HepG2 (cell line): ENCODE measurements around the gene XXYLT1. TPM values are rescaled to one million over a fixed set of nuclear protein-coding genes. Genes with fewer than 3 reads are reported as not detected.

Source experiments
- ATAC-seq: fragments of 200-7000 bp; cut with Tn5 transposase; 3 replicates; pipeline ENCODE4 v1.9.1; 2020; ENCODE audit warnings: mild to moderate bottlenecking, moderate library complexity
- BruUV-seq: library from RNA; stranded (reverse); fragments of 400-500 nt; replicated peaks from 2 replicates; lab custom pipeline; 2021; lab: Mats Ljungman, UMichigan
- CTCF ChIA-PET: fragments of 300-600 bp; formaldehyde crosslinking; extraction: SDS; loops from one replicate; lab custom pipeline; 2021; ENCODE audit warnings: low total read pairs, inconsistent platforms, low intra/inter-chr PET ratio; lab: Yijun Ruan, JAX
- POLR2A ChIA-PET: fragments of 350-600 bp; sonication (Branson Sonifier 250); formaldehyde crosslinking; loops from one replicate; lab custom pipeline; 2020; ENCODE audit warnings: antibody characterized with exemption, inconsistent platforms; lab: Yijun Ruan, JAX
- DNase-seq: peaks from one replicate; pipeline ENCODE4 v3.0.0-alpha.2; 2015; ENCODE audit warnings: low spot score
- FAIRE-seq: peaks from 3 replicates; lab custom pipeline; 2011; peaks lifted over from hg19 to GRCh38; lab: Jason Lieb, UNC
- H2AFZ ChIP-seq: one replicate; pipeline ENCODE4 v1.6.1; 2011; ENCODE audit warnings: low read length, inconsistent platforms
- H3K27ac ChIP-seq: fragments of 300-600 bp; 3 replicates; pipeline ENCODE4 v1.8.0; 2011; ENCODE audit warnings: mixed run types, mild to moderate bottlenecking, mixed read lengths, low read length, inconsistent platforms; ENCODE audit not compliant: insufficient read depth; ENCODE audit errors: extremely low read length
- H3K27me3 ChIP-seq, 2 experiments: fragments of 200-600 bp in 1 of 2; 2 replicates in 1 of 2; 3 replicates in 1 of 2; pipeline versions ENCODE4 v1.6.0 to v1.8.0; 2011; ENCODE audit warnings: low read length in 2 of 2, mild to moderate bottlenecking in 2 of 2, moderate library complexity in 2 of 2, inconsistent platforms in 1 of 2; ENCODE audit not compliant: insufficient read depth in 2 of 2, control insufficient read depth in 1 of 2
- H3K36me3 ChIP-seq, 2 experiments: fragments of 200-600 bp in 1 of 2; replicated peaks in 1 of 2; 2 replicates in 1 of 2; 3 replicates in 1 of 2; pipeline versions ENCODE4 v1.5.1 to v1.8.0; 2011; ENCODE audit warnings: low read length in 2 of 2, inconsistent platforms in 1 of 2; ENCODE audit not compliant: insufficient read depth in 2 of 2, control insufficient read depth in 1 of 2
- H3K4me1 ChIP-seq: 2 replicates; pipeline ENCODE4 v1.5.1; 2012; ENCODE audit warnings: low read length, inconsistent platforms; ENCODE audit not compliant: insufficient read depth
- H3K4me2 ChIP-seq: 2 replicates; pipeline ENCODE4 v1.6.0; 2011; ENCODE audit warnings: low read depth, low read length, inconsistent platforms
- H3K4me3 ChIP-seq, 3 experiments: fragments of 200-600 bp in 1 of 3; sonication (generic), shearing (Covaris generic) in 1 of 3; replicated peaks in 1 of 3; 2 replicates each; pipeline ENCODE4 v1.5.1; 2011 to 2016; ENCODE audit warnings: low read length in 3 of 3, inconsistent platforms in 2 of 3, low read depth in 2 of 3, mild to moderate bottlenecking in 2 of 3, control low read depth in 1 of 3, mixed read lengths in 1 of 3; ENCODE audit not compliant: insufficient read depth in 1 of 3
- H3K79me2 ChIP-seq: one replicate; pipeline ENCODE4 v1.6.1; 2011; ENCODE audit warnings: low read length, inconsistent platforms; ENCODE audit not compliant: insufficient read depth
- H3K9ac ChIP-seq: 2 replicates; pipeline ENCODE4 v1.6.0; 2011; ENCODE audit warnings: mild to moderate bottlenecking, low read depth, low read length, inconsistent platforms; ENCODE audit not compliant: insufficient read depth
- H3K9me3 ChIP-seq: 2 replicates; pipeline ENCODE4 v1.5.1; 2012; ENCODE audit warnings: mild to moderate bottlenecking, low read length
- H4K20me1 ChIP-seq: 2 replicates; pipeline ENCODE4 v1.6.0; 2011; ENCODE audit warnings: inconsistent platforms, mild to moderate bottlenecking, low read length, moderate library complexity; ENCODE audit not compliant: insufficient read depth
- CENPX ChIP-seq: sonication (generic); formaldehyde crosslinking; IDR thresholded peaks from 2 replicates; pipeline ENCODE4 v1.9.0; 2021; ENCODE audit warnings: mild to moderate bottlenecking, missing genetic modification reagents, moderate library complexity
- FLYWCH1 ChIP-seq: sonication (generic); formaldehyde crosslinking; IDR thresholded peaks from 2 replicates; pipeline ENCODE4 v1.8.1; 2023; ENCODE audit warnings: mild to moderate bottlenecking, missing genetic modification reagents
- GLI4 ChIP-seq: sonication (generic); formaldehyde crosslinking; IDR thresholded peaks from 2 replicates; pipeline ENCODE4 v1.5.1; 2020; ENCODE audit warnings: missing genetic modification reagents, mild to moderate bottlenecking, moderate library complexity, borderline replicate concordance
- HNF4A ChIP-seq: sonication (generic); formaldehyde crosslinking; IDR thresholded peaks from 2 replicates; pipeline ENCODE4 v1.4.0; 2020; ENCODE audit warnings: missing genetic modification reagents
- HNRNPLL ChIP-seq: fragments of 200-400 bp; formaldehyde crosslinking; IDR thresholded peaks from 2 replicates; pipeline ENCODE4 v1.6.1; 2017; ENCODE audit warnings: mild to moderate bottlenecking, low read depth, low read length; ENCODE audit not compliant: poor library complexity, severe bottlenecking
- LBX2 ChIP-seq: sonication (generic); formaldehyde crosslinking; IDR thresholded peaks from 2 replicates; pipeline ENCODE4 v1.5.0; 2020; ENCODE audit warnings: missing genetic modification reagents, mild to moderate bottlenecking, borderline replicate concordance
- PRDM15 ChIP-seq: sonication (generic); formaldehyde crosslinking; IDR thresholded peaks from 2 replicates; pipeline ENCODE4 v1.4.0; 2020; ENCODE audit warnings: missing genetic modification reagents
- RAD51 ChIP-seq: fragments of 450-650 bp; IDR thresholded peaks from 2 replicates; pipeline ENCODE4 v1.6.1; 2016; ENCODE audit warnings: borderline replicate concordance
- ZNF598 ChIP-seq: sonication (generic); formaldehyde crosslinking; IDR thresholded peaks from 2 replicates; pipeline ENCODE4 v1.5.1; 2020; ENCODE audit warnings: mild to moderate bottlenecking, missing genetic modification reagents, borderline replicate concordance
- WGBS: methylation state at CpG from one replicate; pipeline ENCODE4 v1.1.6; 2017; ENCODE audit warnings: low lambda C conversion rate; 5-methylcytosine and 5-hydroxymethylcytosine counted together
- in situ Hi-C: cut with HindIII; loops from 2 replicates; pipeline ENCODE4 v1.10.0; 2017; ENCODE audit warnings: low pct_unique_long_range_greater_than_20kb; ENCODE audit not compliant: extremely low pct_ligation_motif_present
- intact Hi-C: fragments of 100-400 bp; cut with micrococcal nuclease; formaldehyde crosslinking; loops from one replicate; pipeline ENCODE4 v1.10.0; 2022; ENCODE audit not compliant: unreplicated experiment
- polyA plus RNA-seq, 8 experiments: library from polyadenylated mRNA; depleted of rRNA in 3 of 8; stranded (reverse) in 7 of 8; unstranded in 1 of 8; fragments of >200 nt; fragmentation: Illumina TruSeq in 4 of 8; extraction: Trizol in 4 of 8; gene quantifications; 2 replicates each; pipeline versions ENCODE4 v1.2.1 to v1.2.3, GENCODE V29; 2011 to 2016; ENCODE audit warnings: low read depth in 4 of 8, missing spikeins in 1 of 8, mixed read lengths in 1 of 8; ENCODE audit not compliant: insufficient read depth in 1 of 8
- total RNA-seq, 5 experiments: library from RNA; depleted of rRNA; stranded (reverse); fragments of >200 nt; fragmentation: Illumina TruSeq; extraction: Trizol; gene quantifications; 2 replicates each; pipeline ENCODE4 v1.2.3, GENCODE V29; 2016; ENCODE audit warnings: low read depth in 1 of 5
- TF ChIP-seq, protein P1 (sequence below): sonication (generic); formaldehyde crosslinking; IDR thresholded peaks from 2 replicates; pipeline ENCODE4 v1.4.0; 2020; ENCODE audit warnings: missing genetic modification reagents

Gene XXYLT1
- total and polyA plus RNA-seq, 2 of the 13 experiments (the other 11 are each of a cell fraction or from before 2014, with no cell fraction given), result 17.7 to 19.0 TPM

GRCh38 chr3:195133013-195133412 is 137.9 kb downstream of the XXYLT1 start (continued):
- TF ChIP-seq PRDM15 (no peak), GLI4 (no peak), CENPX (no peak), HNRNPLL (no peak), FLYWCH1 (CRISPR knock-in tag) (no peak), HNF4A (CRISPR knock-in tag) (no peak), RAD51 (no peak), ZNF598 (CRISPR knock-in tag) (no peak)

GRCh38 chr3:195131176-195131575 is 139.8 kb downstream of the XXYLT1 start:
- H3K4me3 ChIP-seq, result no peak overlapping the region
- intact Hi-C loops, result no loop called here
- DNase-seq (no peak), ATAC-seq (no peak), FAIRE-seq (no peak)
- H2AFZ ChIP-seq, result no peak overlapping the region
- TF ChIP-seq, protein P1, sequence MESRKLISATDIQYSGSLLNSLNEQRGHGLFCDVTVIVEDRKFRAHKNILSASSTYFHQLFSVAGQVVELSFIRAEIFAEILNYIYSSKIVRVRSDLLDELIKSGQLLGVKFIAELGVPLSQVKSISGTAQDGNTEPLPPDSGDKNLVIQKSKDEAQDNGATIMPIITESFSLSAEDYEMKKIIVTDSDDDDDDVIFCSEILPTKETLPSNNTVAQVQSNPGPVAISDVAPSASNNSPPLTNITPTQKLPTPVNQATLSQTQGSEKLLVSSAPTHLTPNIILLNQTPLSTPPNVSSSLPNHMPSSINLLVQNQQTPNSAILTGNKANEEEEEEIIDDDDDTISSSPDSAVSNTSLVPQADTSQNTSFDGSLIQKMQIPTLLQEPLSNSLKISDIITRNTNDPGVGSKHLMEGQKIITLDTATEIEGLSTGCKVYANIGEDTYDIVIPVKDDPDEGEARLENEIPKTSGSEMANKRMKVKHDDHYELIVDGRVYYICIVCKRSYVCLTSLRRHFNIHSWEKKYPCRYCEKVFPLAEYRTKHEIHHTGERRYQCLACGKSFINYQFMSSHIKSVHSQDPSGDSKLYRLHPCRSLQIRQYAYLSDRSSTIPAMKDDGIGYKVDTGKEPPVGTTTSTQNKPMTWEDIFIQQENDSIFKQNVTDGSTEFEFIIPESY (CRISPR knock-in tag), result no peak
- TF ChIP-seq LBX2, result no peak
- peaks cover 2% of the 10 kb centered on the region in 2 experiments; a peak in 1 of 5 replicates for H3K36me3 ChIP-seq
- H4K20me1 ChIP-seq, result no peaks in the 10 kb centered on the region
- H3K9ac ChIP-seq, result no peak overlapping the region
- POLR2A ChIA-PET, result no interaction called here
- WGBS, result 97% methylated on average over 4 of the region's 4 CpGs
- H3K9me3 ChIP-seq, result no peaks in the 10 kb centered on the region
- no peak overlapping the region for H3K27ac ChIP-seq
- CTCF ChIA-PET, result no interaction called here
- H3K4me1 ChIP-seq, result no peaks in the 10 kb centered on the region
- H3K27me3 ChIP-seq, result no peaks in the 10 kb centered on the region
- no peaks in the 10 kb centered on the region for H3K79me2 ChIP-seq
- in situ Hi-C loops, result no loop called here
- no TSS peak for BruUV-seq
- no peak overlapping the region for H3K4me2 ChIP-seq
